ENCODE data around the gene CALML3. TPM values are rescaled to one million over a fixed set of nuclear protein-coding genes. Genes with fewer than 3 reads are reported as not detected.

CALML3 gene
- total RNA-seq, 1 experiment from 2014 or later = not detected

GRCh38 chr10:5559642-5560141, 34.9 kb downstream of the CALML3 start:
- CTCF ChIA-PET = no interaction called here
- intact Hi-C loops (cut with micrococcal nuclease; ENCODE audit: unreplicated experiment) = no loop called here
- H3K27ac ChIP-seq (ENCODE audit: low read depth, low read length, poor library complexity, severe bottlenecking) = no peak overlapping the region

GRCh38 chr10:5560142-5560816, 35.5 kb downstream of the CALML3 start:
- Histone ChIP-seq H3K9me3 (ENCODE audit: low read depth, low read length, poor library complexity, severe bottlenecking) (no peaks in the 10 kb centered on the region), H3K27ac (ENCODE audit: low read depth, low read length, poor library complexity, severe bottlenecking) (no peak overlapping the region), H3K36me3 (ENCODE audit: insufficient read depth, low read length, poor library complexity, severe bottlenecking) (no peaks in the 10 kb centered on the region), H3K4me3 (ENCODE audit: low read depth, low read length, poor library complexity, severe bottlenecking) (no peak overlapping the region), H3K27me3 (replicated peaks; ENCODE audit: insufficient read depth, low read depth, low read length, poor library complexity) (no peaks in the 10 kb centered on the region), H3K4me1 (ENCODE audit: insufficient read depth, low read length, poor library complexity, severe bottlenecking) (peaks cover 5% of the 10 kb centered on the region)
- intact Hi-C loops (cut with micrococcal nuclease; ENCODE audit: unreplicated experiment) = no loop called here
- DNase-seq (ENCODE audit: low spot score) = no peak
- TF ChIP-seq EZH2 (IDR thresholded peaks at IDR 0.05; ENCODE audit: borderline replicate concordance, low read depth, low read length, poor library complexity, severe bottlenecking) = no peak
- no peak for TF ChIP-seq CTCF (conservative IDR thresholded peaks at IDR 0.05; ENCODE audit: low read depth, low read length)
- CTCF ChIA-PET = no interaction called here
- no TSS peak for BruUV-seq (replicated peaks)
- POLR2A ChIA-PET (ENCODE audit: low non-redundant PET) = no interaction called here

More at GRCh38 chr10:5559642-5560141, 34.9 kb downstream of the CALML3 start:
- POLR2A ChIA-PET (ENCODE audit: low non-redundant PET) = no interaction called here
- DNase-seq (ENCODE audit: low spot score) = peak; percentile 20
- TF ChIP-seq CTCF (conservative IDR thresholded peaks at IDR 0.05; ENCODE audit: low read depth, low read length) (no peak), EZH2 (IDR thresholded peaks at IDR 0.05; ENCODE audit: borderline replicate concordance, low read depth, low read length, poor library complexity, severe bottlenecking) (no peak)
- H3K27me3 ChIP-seq (replicated peaks; ENCODE audit: insufficient read depth, low read depth, low read length, poor library complexity) = no peaks in the 10 kb centered on the region
- no peaks in the 10 kb centered on the region for H3K36me3 ChIP-seq (ENCODE audit: insufficient read depth, low read length, poor library complexity, severe bottlenecking)
- H3K9me3 ChIP-seq (ENCODE audit: low read depth, low read length, poor library complexity, severe bottlenecking) = no peaks in the 10 kb centered on the region
- BruUV-seq (replicated peaks) = no TSS peak
- peaks cover 5% of the 10 kb centered on the region for H3K4me1 ChIP-seq (ENCODE audit: insufficient read depth, low read length, poor library complexity, severe bottlenecking)
- no peak overlapping the region for H3K4me3 ChIP-seq (ENCODE audit: low read depth, low read length, poor library complexity, severe bottlenecking)

GRCh38 chr10:5560817-5561703, 36.3 kb downstream of the CALML3 start:
- no peaks in the 10 kb centered on the region for H3K9me3 ChIP-seq (ENCODE audit: low read depth, low read length, poor library complexity, severe bottlenecking)
- no peak overlapping the region for H3K27ac ChIP-seq (ENCODE audit: low read depth, low read length, poor library complexity, severe bottlenecking)
- no peak for DNase-seq (ENCODE audit: low spot score)
- no peak overlapping the region for H3K4me3 ChIP-seq (ENCODE audit: low read depth, low read length, poor library complexity, severe bottlenecking)
- H3K36me3 ChIP-seq (ENCODE audit: insufficient read depth, low read length, poor library complexity, severe bottlenecking) = no peaks in the 10 kb centered on the region
- BruUV-seq (replicated peaks) = no TSS peak
- intact Hi-C loops (cut with micrococcal nuclease; ENCODE audit: unreplicated experiment) = no loop called here
- ChIA-PET CTCF (no interaction called here), POLR2A (ENCODE audit: low non-redundant PET) (no interaction called here)
- TF ChIP-seq CTCF (conservative IDR thresholded peaks at IDR 0.05; ENCODE audit: low read depth, low read length) (no peak), EZH2 (IDR thresholded peaks at IDR 0.05; ENCODE audit: borderline replicate concordance, low read depth, low read length, poor library complexity, severe bottlenecking) (no peak)
- H3K27me3 ChIP-seq (replicated peaks; ENCODE audit: insufficient read depth, low read depth, low read length, poor library complexity) = no peaks in the 10 kb centered on the region
- H3K4me1 ChIP-seq (ENCODE audit: insufficient read depth, low read length, poor library complexity, severe bottlenecking) = peaks cover 5% of the 10 kb centered on the region

All from A673 (cell line).